GM18873 (cell line): Measurements from ENCODE around the gene GABPB1.
"Not testable (repeated sequence)": the region's sequence is repeated elsewhere in the genome, so short reads cannot be mapped to it uniquely, and the experiment has no call there.

ENCODE experiments used
- ATAC-seq: cut with Tn5 transposase; IDR thresholded peaks from one replicate; pipeline ENCODE4 v1.9.1; 2021; ENCODE audit warnings: mild to moderate bottlenecking, moderate library complexity, moderate number of reproducible peaks; ENCODE audit not compliant: unreplicated experiment, low FRiP score

The GABPB1 gene

GRCh38 chr15:50354838-50355618, at the start of gene GABPB1:
Gene GABPB1, minus strand, starts transcription at chr15:50355198. Its CDS starts 45,400 bp downstream, at chr15:50309798.
- peak; percentile 33 for ATAC-seq

- not testable (repeated sequence) for ATAC-seq
These were observed 36.6 kb upstream of the GABPB1 start for GRCh38 chr15:50391561-50391960.

GRCh38 chr15:50390554-50391264, 35.7 kb upstream of the GABPB1 start:
- ATAC-seq: no peak

- not testable (repeated sequence) for ATAC-seq
These were observed 27.4 kb upstream of the GABPB1 start for GRCh38 chr15:50382408-50382807.

GRCh38 chr15:50381438-50381837, 26.4 kb upstream of the GABPB1 start:
- no peak for ATAC-seq

GRCh38 chr15:50380089-50380488, 25.1 kb upstream of the GABPB1 start:
- no peak for ATAC-seq

- not testable (repeated sequence) for ATAC-seq
These were observed 24.4 kb upstream of the GABPB1 start for GRCh38 chr15:50379413-50379812.

- ATAC-seq: no peak
These were observed 23.8 kb upstream of the GABPB1 start for GRCh38 chr15:50378776-50379175.

- ATAC-seq: peak; percentile 97
These were observed 23.1 kb upstream of the GABPB1 start for GRCh38 chr15:50377867-50378751.

- ATAC-seq: not testable (repeated sequence)
These were observed 14.6 kb upstream of the GABPB1 start for GRCh38 chr15:50369564-50369963.

GRCh38 chr15:50365971-50366370, 11.0 kb upstream of the GABPB1 start:
- no peak for ATAC-seq

GRCh38 chr15:50365570-50365969, 10.6 kb upstream of the GABPB1 start:
- ATAC-seq: no peak

GRCh38 chr15:50363612-50364011, 8.6 kb upstream of the GABPB1 start:
- no peak for ATAC-seq

GRCh38 chr15:50361756-50362155, 6.8 kb upstream of the GABPB1 start:
- no peak for ATAC-seq

GRCh38 chr15:50358845-50359244, 3.8 kb upstream of the GABPB1 start:
- no peak for ATAC-seq

- no peak for ATAC-seq
These were observed 982 bp upstream of the GABPB1 start for GRCh38 chr15:50355980-50356379.

GRCh38 chr15:50355619-50355905, 564 bp upstream of the GABPB1 start:
- no peak for ATAC-seq

GRCh38 chr15:50353975-50354837, 792 bp downstream of the GABPB1 start:
- peak; percentile 32 for ATAC-seq

- ATAC-seq: no peak
These were observed 1.6 kb downstream of the GABPB1 start for GRCh38 chr15:50353251-50353974.
